Neutrophil (primary cell): ENCODE results near the gene CEMIP.

Experiments used
- H3K27ac ChIP-seq: fragments of 200-600 bp; sonication (generic); 2 replicates; pipeline ENCODE4 v1.5.1; 2016; ENCODE audit warnings: mild to moderate bottlenecking, moderate library complexity
- H3K27me3 ChIP-seq: fragments of 200-600 bp; sonication (generic); 2 replicates; pipeline ENCODE4 v1.6.0; 2016; ENCODE audit warnings: mild to moderate bottlenecking
- H3K36me3 ChIP-seq: fragments of 200-600 bp; sonication (generic); 2 replicates; pipeline ENCODE4 v1.5.1; 2017
- H3K4me1 ChIP-seq, 2 experiments: fragments of 200-600 bp in 1 of 2; sonication (generic) in 1 of 2; 1 replicate in 1 of 2; 2 replicates in 1 of 2; pipeline versions ENCODE4 v1.5.1 to v1.6.1; 2013 to 2016; ENCODE audit warnings: low read depth in 1 of 2, low read length in 1 of 2, mild to moderate bottlenecking in 1 of 2, moderate library complexity in 1 of 2; ENCODE audit not compliant: control insufficient read depth in 1 of 2, insufficient read depth in 1 of 2
- H3K4me3 ChIP-seq, 2 experiments: fragments of 200-600 bp in 1 of 2; sonication (generic) in 1 of 2; 1 replicate in 1 of 2; 2 replicates in 1 of 2; pipeline ENCODE4 v1.5.1; 2013 to 2016; ENCODE audit warnings: low read depth in 1 of 2, low read length in 1 of 2, mild to moderate bottlenecking in 1 of 2, moderate library complexity in 1 of 2
- H3K9me3 ChIP-seq: fragments of 200-600 bp; sonication (generic); 2 replicates; pipeline ENCODE4 v1.5.1; 2016
- TF ChIP-seq, protein P1 (sequence below): fragments of 200-600 bp; sonication (generic); IDR thresholded peaks from 2 replicates; pipeline ENCODE4 v1.5.1; 2016; ENCODE audit warnings: antibody characterized with exemption

The CEMIP gene

DNA sequence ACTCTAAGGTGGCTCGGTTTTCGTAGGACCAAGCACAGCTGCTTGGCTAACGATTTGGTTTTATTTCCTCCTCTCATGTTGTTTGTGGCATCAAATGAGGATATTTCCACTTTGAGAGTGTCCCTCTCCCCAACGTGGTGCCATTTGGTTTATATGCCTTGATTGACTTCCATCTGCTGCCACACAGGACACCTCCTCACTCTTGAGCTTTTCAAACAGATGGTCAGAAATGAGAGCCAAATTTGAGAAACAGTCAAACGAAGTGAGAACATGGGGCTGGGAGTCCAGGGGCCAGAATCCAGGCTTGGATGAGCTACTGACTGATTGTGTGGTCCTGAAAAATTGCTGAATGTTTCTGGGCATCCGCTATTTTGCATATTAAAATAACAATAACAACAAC is 43.5 kb downstream of the CEMIP start:
- Histone ChIP-seq H3K27me3 (peaks cover 4% of the 10 kb centered on the region), H3K4me1 (no peaks in the 10 kb centered on the region), H3K9me3 (no peaks in the 10 kb centered on the region), H3K27ac (no peak overlapping the region), H3K4me3 (no peak overlapping the region), H3K36me3 (no peaks in the 10 kb centered on the region)
- TF ChIP-seq, protein P1, sequence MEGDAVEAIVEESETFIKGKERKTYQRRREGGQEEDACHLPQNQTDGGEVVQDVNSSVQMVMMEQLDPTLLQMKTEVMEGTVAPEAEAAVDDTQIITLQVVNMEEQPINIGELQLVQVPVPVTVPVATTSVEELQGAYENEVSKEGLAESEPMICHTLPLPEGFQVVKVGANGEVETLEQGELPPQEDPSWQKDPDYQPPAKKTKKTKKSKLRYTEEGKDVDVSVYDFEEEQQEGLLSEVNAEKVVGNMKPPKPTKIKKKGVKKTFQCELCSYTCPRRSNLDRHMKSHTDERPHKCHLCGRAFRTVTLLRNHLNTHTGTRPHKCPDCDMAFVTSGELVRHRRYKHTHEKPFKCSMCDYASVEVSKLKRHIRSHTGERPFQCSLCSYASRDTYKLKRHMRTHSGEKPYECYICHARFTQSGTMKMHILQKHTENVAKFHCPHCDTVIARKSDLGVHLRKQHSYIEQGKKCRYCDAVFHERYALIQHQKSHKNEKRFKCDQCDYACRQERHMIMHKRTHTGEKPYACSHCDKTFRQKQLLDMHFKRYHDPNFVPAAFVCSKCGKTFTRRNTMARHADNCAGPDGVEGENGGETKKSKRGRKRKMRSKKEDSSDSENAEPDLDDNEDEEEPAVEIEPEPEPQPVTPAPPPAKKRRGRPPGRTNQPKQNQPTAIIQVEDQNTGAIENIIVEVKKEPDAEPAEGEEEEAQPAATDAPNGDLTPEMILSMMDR: no peak

DNA sequence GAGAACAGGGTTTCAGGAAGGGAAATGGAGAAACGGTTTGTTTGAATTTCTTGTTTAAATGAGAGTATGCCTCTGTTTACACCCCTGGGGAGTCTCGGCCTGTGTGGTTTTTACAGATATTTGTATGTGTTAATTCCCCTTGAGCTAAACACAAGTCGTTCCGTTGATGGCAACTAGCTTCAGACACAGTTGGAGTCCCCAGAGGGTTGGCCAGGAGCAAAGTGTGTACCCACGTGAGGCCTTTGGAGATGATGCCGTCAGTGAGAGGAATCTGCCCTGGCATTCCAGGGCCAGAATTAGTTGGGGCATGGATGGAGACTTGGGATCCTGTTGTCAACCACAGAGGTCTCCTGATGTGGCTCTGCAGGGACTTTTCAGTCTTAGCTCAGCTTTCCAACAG is 44.0 kb downstream of the CEMIP start:
- TF ChIP-seq, protein P1: no peak
- no peak overlapping the region for H3K4me3 ChIP-seq
- H3K9me3 ChIP-seq: no peaks in the 10 kb centered on the region
- peaks cover 4% of the 10 kb centered on the region for H3K27me3 ChIP-seq
- H3K36me3 ChIP-seq: no peaks in the 10 kb centered on the region
- H3K4me1 ChIP-seq: no peaks in the 10 kb centered on the region
- H3K27ac ChIP-seq: no peak overlapping the region

DNA sequence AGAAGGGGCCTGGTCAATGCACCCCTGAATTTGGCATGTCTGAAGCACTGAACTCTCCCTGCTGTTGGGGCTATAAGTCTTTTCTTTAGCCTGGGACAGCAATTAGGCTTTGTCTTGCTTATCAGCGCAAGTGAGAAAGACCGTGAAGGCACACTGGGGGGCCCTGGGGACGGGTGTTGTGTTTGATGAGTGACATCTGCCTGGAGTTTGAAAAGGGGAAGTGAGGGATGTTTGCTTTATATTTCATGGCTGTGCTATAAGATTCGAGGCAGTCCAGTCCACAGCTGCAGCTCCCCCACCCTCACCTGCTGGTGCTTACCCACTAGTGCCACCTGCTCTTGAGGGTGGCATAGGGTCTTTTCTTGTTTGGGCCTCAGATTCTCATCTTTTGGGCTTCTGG is 44.8 kb downstream of the CEMIP start:
- Histone ChIP-seq H3K27ac (no peak overlapping the region), H3K9me3 (no peaks in the 10 kb centered on the region), H3K4me3 (no peak overlapping the region), H3K27me3 (peaks cover 4% of the 10 kb centered on the region), H3K4me1 (no peaks in the 10 kb centered on the region), H3K36me3 (no peaks in the 10 kb centered on the region)
- TF ChIP-seq, protein P1: no peak

DNA sequence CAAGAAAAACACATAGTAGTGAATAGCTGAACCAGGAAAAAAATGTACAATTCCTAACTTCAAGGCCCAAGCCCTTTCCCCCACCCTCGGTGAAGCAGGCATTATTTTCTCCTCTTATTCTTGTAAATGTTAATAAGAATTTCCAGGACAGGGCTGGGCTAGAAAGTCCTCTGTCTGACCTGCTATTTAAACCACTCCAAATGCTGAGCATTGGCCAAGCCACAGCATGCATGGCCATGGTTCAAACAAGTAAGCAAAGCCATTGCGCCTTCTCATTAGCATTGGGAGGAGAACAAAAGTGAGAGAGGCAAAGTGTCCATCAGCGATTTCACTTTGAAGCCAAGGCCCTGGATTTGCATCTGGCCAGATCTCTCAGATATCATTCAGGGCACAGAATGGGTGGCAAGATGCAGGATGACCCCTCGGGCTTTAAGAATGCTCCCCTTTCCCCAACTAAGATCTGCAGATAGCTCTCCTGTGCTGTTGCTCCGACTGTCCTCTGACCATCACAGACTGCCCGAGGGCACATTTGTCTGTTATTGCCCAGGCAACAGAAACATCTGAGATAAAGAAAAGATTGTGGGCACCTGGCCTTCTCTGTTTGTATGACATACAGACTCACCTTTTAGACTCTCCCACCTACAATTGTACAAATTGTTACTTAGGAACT is 46.3 kb downstream of the CEMIP start:
- Histone ChIP-seq H3K4me3 (no peak overlapping the region), H3K27me3 (no peaks in the 10 kb centered on the region), H3K36me3 (no peaks in the 10 kb centered on the region), H3K4me1 (no peaks in the 10 kb centered on the region), H3K27ac (no peak overlapping the region), H3K9me3 (no peaks in the 10 kb centered on the region)
- TF ChIP-seq, protein P1: no peak

DNA sequence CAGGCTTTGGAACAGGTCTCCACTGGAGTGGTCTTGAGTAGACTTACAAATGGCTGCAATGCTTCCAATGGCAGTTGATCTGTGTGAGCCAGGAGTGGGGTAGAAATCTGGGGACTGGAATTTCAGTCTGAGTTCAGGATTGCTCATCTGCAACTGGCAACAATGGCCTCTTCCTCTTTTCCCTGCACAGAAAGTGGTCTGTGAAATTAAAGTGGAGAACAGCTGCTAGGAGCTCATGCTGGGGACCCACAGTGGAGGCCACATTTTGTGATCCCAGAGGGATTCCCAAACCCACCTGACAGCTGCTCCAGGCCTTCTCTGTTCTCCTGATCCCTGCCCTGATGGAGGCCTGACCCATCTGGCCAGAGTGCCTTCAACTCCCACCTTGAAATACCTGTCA is 49.6 kb downstream of the CEMIP start:
- Histone ChIP-seq H3K4me1 (no peaks in the 10 kb centered on the region), H3K36me3 (no peaks in the 10 kb centered on the region), H3K9me3 (no peaks in the 10 kb centered on the region), H3K27me3 (peaks cover 18% of the 10 kb centered on the region), H3K4me3 (no peak overlapping the region), H3K27ac (no peak overlapping the region)
- TF ChIP-seq, protein P1: no peak
